Pancreas (tissue), 10 donors: ENCODE measurements around the gene ATXN7L2. TPM values are rescaled to one million over a fixed set of nuclear protein-coding genes. Genes with fewer than 3 reads are reported as not detected.

Experiments used
- ATAC-seq, 4 donors: fragments of 200-7000 bp; cut with Tn5 transposase; one replicate each; pipeline versions ENCODE4 v1.8.0 to v1.9.1; 2020; ENCODE audit warnings: mild to moderate bottlenecking in 4 of 4, moderate library complexity in 4 of 4
- DNase-seq, 6 donors: peaks; one replicate each; pipeline ENCODE4 v3.0.0-alpha.2; 2020
- FAIRE-seq: peaks from 2 replicates; lab custom pipeline; 2012; peaks lifted over from hg19 to GRCh38; lab: Jason Lieb, UNC
- H3K27ac ChIP-seq, 4 donors: fragments of 200-600 bp; sonication (generic); 1 replicate in 3 of 4; 2 replicates in 1 of 4; pipeline versions ENCODE4 v1.5.0 to v1.8.0; 2020
- H3K27me3 ChIP-seq, 4 donors: fragments of 200-600 bp; one replicate each; pipeline ENCODE4 v1.8.0; 2021
- H3K36me3 ChIP-seq, 3 donors: fragments of 200-600 bp; sonication (generic) in 1 of 3; one replicate each; pipeline versions ENCODE4 v1.5.0 to v1.8.0; 2020 to 2021
- H3K4me1 ChIP-seq, 3 donors: fragments of 200-600 bp; one replicate each; pipeline ENCODE4 v1.8.0; 2021
- H3K4me3 ChIP-seq, 4 donors: fragments of 200-600 bp; sonication (generic) in 2 of 4; one replicate each; pipeline versions ENCODE4 v1.5.0 to v1.8.0; 2020 to 2021
- H3K9me3 ChIP-seq, 4 donors: fragments of 200-600 bp; one replicate each; pipeline ENCODE4 v1.8.0; 2021
- CTCF ChIP-seq, 4 donors: fragments of 200-600 bp; sonication (generic) in 3 of 4; IDR thresholded peaks; one replicate each; pipeline versions ENCODE4 v1.5.0 to v1.8.0; 2021; ENCODE audit warnings: antibody characterized with exemption in 4 of 4
- WGBS, 2 donors: extraction: QIAGEN DNeasy Blood & Tissue Kit; methylation state at CpG; one replicate each; pipeline ENCODE4 v1.1.7; 2013; 5-methylcytosine and 5-hydroxymethylcytosine counted together
- intact Hi-C, 3 donors: fragments of 100-400 bp; cut with DNase I; formaldehyde crosslinking; loops; one replicate each; pipeline versions ENCODE4 v1.11.1 to v1.14.2; 2022
- polyA plus RNA-seq, 2 donors: library from polyadenylated mRNA; stranded (reverse); fragments of 200-250 nt; gene quantifications; one replicate each; pipeline ENCODE4 v1.2.3, GENCODE V29; 2013
- total RNA-seq, 6 donors: library from RNA; stranded (reverse); fragmentation: NEBNext Ultra II Directional in 4 of 6; extraction: Animal tissue kit (Norgen Biotek cat#: 25700) in 4 of 6; gene quantifications; one replicate each; pipeline versions ENCODE4 v1.2.1 to v1.2.4, GENCODE V29; 2021 to 2023
- donor health status: healthy with polysubstance abuse.
- donor health status: DM: no; HTN: no; CAD: no; lungs with moderate emphysema.
- donor health status: DM: no; HTN: no; CAD: no.
- donor health status: control.
- donor health status: control.
- donor health status: Bipolar disorder and iron deficiency.
- donor health status: DM: yes; HTN: yes; CAD: no.
- donor health status: DM: no; HTN: no; CAD: no.
- donor health status: DM: no; HTN: no; CAD: no.
- donor health status: DM: yes; HTN: yes; CAD: no.

The ATXN7L2 gene
- total and polyA plus RNA-seq, 8 donors, result 1.1 to 15.7 (median 1.9) TPM

GRCh38 chr1:109537450-109538178 is 53.9 kb downstream of the ATXN7L2 start:
- Histone ChIP-seq H3K27me3 (no peaks in the 10 kb centered on the region), H3K27ac (no peak overlapping the region), H3K4me3 (no peak overlapping the region), H3K9me3 (no peaks in the 10 kb centered on the region), H3K4me1 (peaks cover 0 to 2% (median 0%) of the 10 kb centered on the region in 3 donors), H3K36me3 (no peaks in the 10 kb centered on the region)
- 75% methylated on average over 9 of the region's 9 CpGs for WGBS, 2 donors
- intact Hi-C loops, result no loop called here
- TF ChIP-seq CTCF (IDR thresholded peaks at IDR 0.05), result no peak
- no peak for ATAC-seq
- no peak for DNase-seq
- FAIRE-seq, result no peak

GRCh38 chr1:109538827-109539555 is 55.3 kb downstream of the ATXN7L2 start:
- H3K27ac ChIP-seq, result no peak overlapping the region

GRCh38 chr1:109539676-109540075 is 56.0 kb downstream of the ATXN7L2 start, which contains the start of gene GPR61:
Gene GPR61 (plus strand): TSS chr1:109539872. CDS start chr1:109543023, 3,151 bp downstream.
- ATAC-seq, result no peak
- intact Hi-C loops, result loop anchor here (5.0 to 10.0 kb wide), 5 partner anchors 88 to 445 kb away; partner anchors contain the start of gene AHCYL1 (in 1 of the 3)
- 60 to 61% methylated on average over 7 of the region's 7 CpGs for WGBS, 2 donors
- no peaks in the 10 kb centered on the region for H3K36me3 ChIP-seq
- no peak within 1 kb of the TSS for H3K4me3 ChIP-seq
- no peaks in the 10 kb centered on the region for H3K4me1 ChIP-seq
- no peaks in the 10 kb centered on the region for H3K27me3 ChIP-seq
- no peaks in the 10 kb centered on the region for H3K9me3 ChIP-seq
- no peak for FAIRE-seq
- no peak for TF ChIP-seq CTCF (IDR thresholded peaks at IDR 0.05)
- no peak within 1 kb of the TSS for H3K27ac ChIP-seq
- no peak for DNase-seq

More at GRCh38 chr1:109538827-109539555, 55.3 kb downstream of the ATXN7L2 start:
- Histone ChIP-seq H3K36me3 (no peaks in the 10 kb centered on the region), H3K27me3 (no peaks in the 10 kb centered on the region), H3K4me1 (no peaks in the 10 kb centered on the region), H3K4me3 (no peak overlapping the region), H3K9me3 (no peaks in the 10 kb centered on the region)
- DNase-seq (no peak), FAIRE-seq (no peak), ATAC-seq (no peak)
- intact Hi-C loops, result no loop called here
- 84 to 88% methylated on average over 9 of the region's 9 CpGs for WGBS, 2 donors
- no peak for TF ChIP-seq CTCF (IDR thresholded peaks at IDR 0.05)

GRCh38 chr1:109541102-109541501 is 57.4 kb downstream of the ATXN7L2 start:
- Histone ChIP-seq H3K36me3 (no peaks in the 10 kb centered on the region), H3K4me1 (peaks cover 0 to 5% (median 0%) of the 10 kb centered on the region in 3 donors), H3K27ac (no peak overlapping the region), H3K27me3 (no peaks in the 10 kb centered on the region), H3K4me3 (no peak overlapping the region), H3K9me3 (no peaks in the 10 kb centered on the region)
- TF ChIP-seq CTCF (IDR thresholded peaks at IDR 0.05), result no peak
- intact Hi-C loops, result loop anchor here (5.0 to 10.0 kb wide), 5 partner anchors 86 to 444 kb away; partner anchors contain the start of gene AHCYL1 (in 1 of the 3)
- DNase-seq (no peak), FAIRE-seq (no peak), ATAC-seq (no peak)
- WGBS, 2 donors, result 76 to 85% methylated on average over 3 of the region's 3 CpGs

Other genes starting within 250 kb of the ATXN7L2 start
- gene CELSR2, start 234.4 kb upstream of the ATXN7L2 start, total RNA-seq, result 1 to 10 TPM; 4.0 to 8.5 (median 4.7) TPM
- gene CELSR2, start 234.4 kb upstream of the ATXN7L2 start, polyA plus RNA-seq, result 1 to 10 TPM; 5.6 to 6.8 TPM
- 1 to 10 TPM in 2 of 6 donors, under 1 TPM in 4; 0.08 to 3.0 (median 0.78) TPM for gene PSRC1, start 200.8 kb upstream of the ATXN7L2 start, total RNA-seq
- 1 to 10 TPM; 2.2 to 5.4 TPM for gene PSRC1, start 200.8 kb upstream of the ATXN7L2 start, polyA plus RNA-seq
- under 1 TPM in 2 of 6 donors, not detected in 4; 0.26 to 0.28 TPM for gene MYBPHL, start 176.9 kb upstream of the ATXN7L2 start, total RNA-seq
- gene MYBPHL, start 176.9 kb upstream of the ATXN7L2 start, polyA plus RNA-seq, result 1 to 10 TPM in 1 of 2 donors, under 1 TPM in 1; 0.27 to 1.1 TPM
- gene SORT1, start 86.0 kb upstream of the ATXN7L2 start, total RNA-seq, result 10 to 100 TPM; 22.9 to 60.7 (median 30.7) TPM
- 10 to 100 TPM; 10.4 to 14.9 TPM for gene SORT1, start 86.0 kb upstream of the ATXN7L2 start, polyA plus RNA-seq
- gene PSMA5, start 57.5 kb upstream of the ATXN7L2 start, total RNA-seq, result 10 to 100 TPM; 21.4 to 36.2 (median 27.7) TPM
- gene PSMA5, start 57.5 kb upstream of the ATXN7L2 start, polyA plus RNA-seq, result 10 to 100 TPM; 16.1 to 24.8 TPM
- 1 to 10 TPM; 1.5 to 3.7 (median 2.5) TPM for gene SYPL2, start 17.4 kb upstream of the ATXN7L2 start, total RNA-seq
- 1 to 10 TPM; 1.5 to 2.8 TPM for gene SYPL2, start 17.4 kb upstream of the ATXN7L2 start, polyA plus RNA-seq
- gene CYB561D1, start 10.2 kb downstream of the ATXN7L2 start, total RNA-seq, result 10 to 100 TPM in 3 of 6 donors, 1 to 10 TPM in 3; 8.1 to 11.6 (median 9.7) TPM
- gene CYB561D1, start 10.2 kb downstream of the ATXN7L2 start, polyA plus RNA-seq, result 1 to 10 TPM; 5.1 to 7.1 TPM
- 1 to 10 TPM; 4.4 to 5.8 (median 5.3) TPM for gene AMIGO1, start 25.8 kb downstream of the ATXN7L2 start, total RNA-seq
- 1 to 10 TPM; 1.6 to 4.9 TPM for gene AMIGO1, start 25.8 kb downstream of the ATXN7L2 start, polyA plus RNA-seq
- gene GPR61, start 56.0 kb downstream of the ATXN7L2 start, total RNA-seq, result under 1 TPM in 1 of 6 donors, not detected in 5; 0.09 TPM
- gene GPR61, start 56.0 kb downstream of the ATXN7L2 start, polyA plus RNA-seq, result under 1 TPM in 1 of 2 donors, not detected in 1; 0.19 TPM
- 1 to 10 TPM; 2.5 to 3.9 (median 3.1) TPM for gene GNAI3, start 64.7 kb downstream of the ATXN7L2 start, total RNA-seq
- 1 to 10 TPM; 1.1 to 1.9 TPM for gene GNAI3, start 64.7 kb downstream of the ATXN7L2 start, polyA plus RNA-seq
- gene GNAT2, start 135.7 kb downstream of the ATXN7L2 start, total RNA-seq, result under 1 TPM in 1 of 6 donors, not detected in 5; 0.60 TPM
- gene GNAT2, start 135.7 kb downstream of the ATXN7L2 start, polyA plus RNA-seq, result under 1 TPM in 1 of 2 donors, not detected in 1; 0.82 TPM
- 10 to 100 TPM; 17.6 to 48.5 (median 26.1) TPM for gene AMPD2, start 135.9 kb downstream of the ATXN7L2 start, total RNA-seq
- 10 to 100 TPM; 40.3 to 57.3 TPM for gene AMPD2, start 135.9 kb downstream of the ATXN7L2 start, polyA plus RNA-seq
- gene GSTM4, start 172.2 kb downstream of the ATXN7L2 start, total RNA-seq, result 10 to 100 TPM; 13.4 to 36.6 (median 16.5) TPM
- 10 to 100 TPM; 24.4 to 32.8 TPM for gene GSTM4, start 172.2 kb downstream of the ATXN7L2 start, polyA plus RNA-seq
- gene GSTM2, start 184.2 kb downstream of the ATXN7L2 start, total RNA-seq, result 10 to 100 TPM; 10.4 to 47.5 (median 27.6) TPM
- 100 to 1,000 TPM; 139 to 193 TPM for gene GSTM2, start 184.2 kb downstream of the ATXN7L2 start, polyA plus RNA-seq
- gene GSTM1, start 203.9 kb downstream of the ATXN7L2 start, total RNA-seq, result 10 to 100 TPM in 3 of 6 donors, not detected in 3; 23.3 to 32.1 (median 26.9) TPM
- gene GSTM1, start 203.9 kb downstream of the ATXN7L2 start, polyA plus RNA-seq, result 10 to 100 TPM; 21.7 to 41.8 TPM
- gene GSTM5, start 228.3 kb downstream of the ATXN7L2 start, total RNA-seq, result 1 to 10 TPM in 3 of 6 donors, under 1 TPM in 3; 0.42 to 4.5 (median 1.1) TPM
- 1 to 10 TPM; 3.0 to 3.8 TPM for gene GSTM5, start 228.3 kb downstream of the ATXN7L2 start, polyA plus RNA-seq